GM21367 (cell line): Measurements from ENCODE around the gene TMTC1.
A peak's percentile ranks its signal among the peaks of the same experiment; 100 is the strongest.

Experiments used
- ATAC-seq: cut with Tn5 transposase; IDR thresholded peaks from one replicate; pipeline ENCODE4 v1.9.1; 2021; ENCODE audit not compliant: unreplicated experiment

Gene TMTC1

GRCh38 chr12:29781188-29781587 lies 2.6 kb downstream of the TMTC1 start:
- no peak for ATAC-seq

GRCh38 chr12:29780084-29780483 lies 3.7 kb downstream of the TMTC1 start:
- no peak for ATAC-seq

GRCh38 chr12:29778531-29778930 lies 5.2 kb downstream of the TMTC1 start:
- no peak for ATAC-seq

GRCh38 chr12:29773076-29773475 lies 10.7 kb downstream of the TMTC1 start:
- ATAC-seq = no peak

- ATAC-seq = no peak
Measured at GRCh38 chr12:29771786-29772185, 12.0 kb downstream of the TMTC1 start.

GRCh38 chr12:29771165-29771564 lies 12.6 kb downstream of the TMTC1 start:
- no peak for ATAC-seq

GRCh38 chr12:29769162-29769858 lies 14.4 kb downstream of the TMTC1 start:
- ATAC-seq = no peak

GRCh38 chr12:29768372-29768771 lies 15.4 kb downstream of the TMTC1 start:
- ATAC-seq = no peak

- no peak for ATAC-seq
Measured at GRCh38 chr12:29763301-29763683, 20.4 kb downstream of the TMTC1 start.

GRCh38 chr12:29762637-29763300 lies 21.0 kb downstream of the TMTC1 start:
- ATAC-seq = no peak

- ATAC-seq = no peak
Measured at GRCh38 chr12:29759950-29760349, 23.8 kb downstream of the TMTC1 start.

- ATAC-seq = no peak
Measured at GRCh38 chr12:29756741-29757390, 26.9 kb downstream of the TMTC1 start.

- no peak for ATAC-seq
Measured at GRCh38 chr12:29754235-29755189, 29.2 kb downstream of the TMTC1 start.

GRCh38 chr12:29752121-29752520 lies 31.6 kb downstream of the TMTC1 start:
- ATAC-seq = no peak

GRCh38 chr12:29751676-29752075 lies 32.1 kb downstream of the TMTC1 start:
- ATAC-seq = no peak

GRCh38 chr12:29750928-29751220 lies 32.9 kb downstream of the TMTC1 start:
- no peak for ATAC-seq

GRCh38 chr12:29750131-29750927 lies 33.4 kb downstream of the TMTC1 start:
- peak; percentile 56 for ATAC-seq

- ATAC-seq = no peak
Measured at GRCh38 chr12:29744365-29744764, 39.4 kb downstream of the TMTC1 start.

- ATAC-seq = no peak
Measured at GRCh38 chr12:29743801-29744200, 39.9 kb downstream of the TMTC1 start.

- no peak for ATAC-seq
Measured at GRCh38 chr12:29743077-29743476, 40.7 kb downstream of the TMTC1 start.

GRCh38 chr12:29742646-29743045 lies 41.1 kb downstream of the TMTC1 start:
- ATAC-seq = no peak
